Loucy (cell line): ENCODE measurements around the gene PRR5.

Source experiments
- CTCF ChIP-seq: fragments of 200-600 bp; sonication (generic); conservative IDR thresholded peaks from 2 replicates; pipeline ENCODE4 v1.5.1; 2014; ENCODE audit warnings: mild to moderate bottlenecking, antibody characterized with exemption, low read length
- EZH2phosphoT487 ChIP-seq: fragments of 200-600 bp; IDR thresholded peaks from 2 replicates; pipeline ENCODE4 v1.6.1; 2018; ENCODE audit warnings: antibody characterized with exemption, mild to moderate bottlenecking, moderate library complexity, borderline replicate concordance

- TF ChIP-seq CTCF (no peak), EZH2phosphoT487 (no peak)
These were observed 54.0 kb downstream of the PRR5 start for GRCh38 chr22:44755956-44756361.
